Measurements from ENCODE around the gene POLE. TPM values are rescaled to one million over a fixed set of nuclear protein-coding genes. Genes with fewer than 3 reads are reported as not detected.

Gene POLE
- total RNA-seq, 1 donor from 2014 or later: 123 TPM

DNA sequence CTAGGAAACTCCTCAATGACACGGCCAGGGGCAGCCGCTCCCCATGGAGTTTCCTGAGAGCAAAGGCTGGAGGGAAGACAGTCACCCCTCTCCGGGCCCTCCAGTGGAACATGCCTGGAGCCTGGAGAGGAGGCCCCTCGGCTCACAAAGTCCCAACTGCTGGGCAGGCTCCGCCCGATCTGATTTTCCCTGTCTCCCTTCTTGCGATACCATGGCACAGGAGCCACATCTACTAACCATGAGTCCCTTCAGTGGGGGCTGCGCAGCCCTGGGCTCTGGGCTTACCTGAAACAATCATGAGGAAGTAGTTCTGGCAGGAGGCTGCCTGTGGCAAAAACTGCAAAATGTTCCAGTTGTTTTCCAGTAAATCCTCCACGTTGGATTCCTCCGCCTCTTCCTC, 53.2 kb downstream of the POLE start:
- intact Hi-C loops (cut with micrococcal nuclease): no loop called here

DNA sequence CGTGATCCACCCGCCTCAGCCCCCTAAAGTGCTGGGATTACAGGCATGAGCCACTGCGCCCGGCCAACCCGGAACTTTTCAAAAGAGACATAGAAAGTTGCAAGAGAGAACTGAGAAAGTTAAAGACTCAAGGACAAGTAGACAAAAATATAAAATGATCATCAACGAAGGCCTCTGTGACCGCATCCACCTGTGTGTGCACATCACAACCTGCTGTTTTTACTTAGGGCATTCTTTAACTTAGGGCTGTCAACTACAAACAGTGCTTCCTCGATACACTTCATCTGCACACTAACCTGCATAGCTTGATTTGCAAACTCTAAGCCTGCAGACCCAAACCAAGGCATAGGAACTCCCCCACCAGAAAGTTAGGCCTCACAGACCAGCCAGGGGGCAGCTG, 53.7 kb downstream of the POLE start:
- intact Hi-C loops (cut with micrococcal nuclease): no loop called here

DNA sequence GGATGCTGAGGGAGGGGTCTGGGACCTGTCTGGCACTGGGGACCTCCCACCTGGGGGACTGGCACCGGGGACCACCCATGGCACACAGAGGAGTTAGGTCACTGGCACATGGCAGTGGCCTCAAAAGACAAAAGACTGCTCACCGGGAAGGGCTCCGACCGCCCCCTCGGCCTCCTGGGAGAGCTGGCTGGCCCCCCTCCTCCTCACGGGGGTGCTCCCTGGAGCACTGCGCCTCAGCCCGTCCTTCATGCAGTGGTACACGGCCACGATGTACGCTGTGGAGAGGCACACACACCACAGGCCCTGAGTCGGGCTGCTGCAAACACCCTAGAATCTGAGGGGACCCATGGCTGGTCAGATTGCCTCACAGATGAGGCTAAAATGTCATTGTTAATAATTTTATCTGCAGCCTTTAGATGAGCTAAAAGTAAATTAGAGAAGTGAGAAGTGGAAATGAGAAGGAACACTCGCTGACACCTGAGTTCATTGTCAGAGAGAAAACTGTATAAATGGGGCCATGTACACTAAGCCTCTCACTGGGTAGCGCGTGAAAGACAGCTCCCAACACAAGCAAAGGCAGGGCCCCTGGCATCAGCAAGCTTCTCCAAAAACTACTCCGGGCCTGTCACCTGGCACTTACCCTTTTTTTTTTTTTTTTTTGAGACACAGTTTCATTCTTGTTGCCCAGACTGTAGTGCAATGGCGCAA, 54.5 kb downstream of the POLE start:
- intact Hi-C loops (cut with micrococcal nuclease): no loop called here

DNA sequence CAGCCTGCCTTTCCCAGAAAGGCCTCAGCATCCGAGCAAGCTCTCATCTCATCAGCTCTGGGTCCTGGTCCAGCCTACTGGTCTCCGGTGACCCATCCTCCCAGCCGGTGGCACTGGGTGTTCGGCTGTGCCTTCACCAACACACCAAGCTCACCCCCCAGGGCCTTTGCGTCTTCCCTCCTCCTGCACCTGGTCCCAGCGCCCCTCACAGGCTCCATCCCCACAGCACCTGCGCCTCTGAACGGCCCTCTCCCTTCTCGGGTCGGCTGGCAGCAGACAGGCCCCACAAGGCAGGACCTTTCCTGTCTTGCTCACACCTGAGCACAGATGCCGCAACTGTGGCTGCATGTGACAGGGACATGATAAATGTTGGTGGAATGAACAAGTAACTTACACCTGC, 55.5 kb downstream of the POLE start:
- intact Hi-C loops (cut with micrococcal nuclease): no loop called here

DNA sequence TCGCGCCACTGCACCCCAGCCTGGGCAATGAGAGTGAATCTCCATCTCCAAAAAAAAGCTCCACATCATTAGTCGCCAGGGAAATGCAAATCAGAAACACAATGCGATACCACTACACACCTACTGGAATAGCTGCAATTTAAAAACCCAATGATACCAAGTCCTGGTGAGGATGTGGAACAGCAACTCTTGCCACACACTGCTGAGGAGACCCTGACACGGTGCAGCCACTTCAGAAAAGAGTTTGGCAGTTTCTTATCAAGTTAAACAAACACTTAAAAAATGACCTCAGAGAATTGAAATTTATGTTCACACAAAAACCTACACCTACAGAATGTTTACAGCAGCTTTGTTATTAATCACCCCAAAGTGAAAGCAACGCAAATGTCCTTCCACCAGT, 56.5 kb downstream of the POLE start:
- intact Hi-C loops (cut with micrococcal nuclease): no loop called here

DNA sequence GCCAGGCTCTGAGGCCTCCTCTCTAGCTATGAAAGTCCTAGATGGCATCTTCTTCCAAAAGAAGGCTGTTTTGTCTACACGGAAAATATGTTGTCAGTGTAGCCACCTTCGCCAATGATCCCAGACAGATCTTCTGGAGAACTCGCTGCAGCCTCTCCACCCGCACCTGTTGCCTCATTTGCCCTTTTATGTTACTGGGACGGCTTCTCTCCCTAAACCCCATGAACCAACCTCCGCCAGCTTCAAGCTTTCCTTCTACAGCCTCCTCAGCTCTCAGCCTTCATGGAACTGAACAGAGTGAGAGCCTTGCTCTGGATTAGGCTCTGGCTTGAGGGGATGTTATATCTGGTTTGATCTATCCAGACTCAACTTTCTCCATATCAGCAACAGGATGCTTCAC, 57.8 kb downstream of the POLE start:
- intact Hi-C loops (cut with micrococcal nuclease): no loop called here

DNA sequence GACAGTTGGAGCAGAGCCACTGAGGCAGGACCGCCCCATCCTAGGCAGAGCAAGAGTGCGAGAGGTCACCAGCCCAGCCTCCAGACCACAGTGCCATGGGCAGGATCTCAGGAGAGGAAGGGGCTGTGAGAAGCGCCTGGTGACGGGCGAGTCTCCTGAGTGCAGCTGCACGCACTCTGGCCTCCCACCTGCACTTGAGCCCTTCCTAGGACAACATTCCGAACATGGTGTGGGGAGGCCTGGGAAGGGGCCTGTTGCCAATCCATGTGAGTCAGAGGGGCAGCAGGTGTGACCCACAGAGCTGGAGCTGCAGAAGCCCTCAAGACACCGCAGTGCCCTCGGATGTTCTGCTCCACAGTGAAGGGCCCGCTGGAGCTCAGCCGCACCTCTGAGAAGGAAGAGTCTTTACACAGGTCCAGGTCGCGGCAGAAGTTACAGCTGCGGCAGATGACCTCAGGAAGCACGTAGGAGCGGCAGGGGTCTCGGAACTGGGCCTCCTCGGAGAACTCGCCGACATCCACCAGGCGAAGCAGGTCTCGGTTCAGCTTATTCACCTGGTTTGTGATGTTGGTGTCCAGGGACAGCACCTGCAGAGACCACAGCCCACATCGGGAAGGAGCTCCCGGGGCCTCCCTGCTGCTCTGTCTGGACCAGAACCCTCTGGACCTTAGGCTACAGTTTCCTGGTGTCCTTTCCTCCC, 61.3 kb downstream of the POLE start:
- intact Hi-C loops (cut with micrococcal nuclease): no loop called here

DNA sequence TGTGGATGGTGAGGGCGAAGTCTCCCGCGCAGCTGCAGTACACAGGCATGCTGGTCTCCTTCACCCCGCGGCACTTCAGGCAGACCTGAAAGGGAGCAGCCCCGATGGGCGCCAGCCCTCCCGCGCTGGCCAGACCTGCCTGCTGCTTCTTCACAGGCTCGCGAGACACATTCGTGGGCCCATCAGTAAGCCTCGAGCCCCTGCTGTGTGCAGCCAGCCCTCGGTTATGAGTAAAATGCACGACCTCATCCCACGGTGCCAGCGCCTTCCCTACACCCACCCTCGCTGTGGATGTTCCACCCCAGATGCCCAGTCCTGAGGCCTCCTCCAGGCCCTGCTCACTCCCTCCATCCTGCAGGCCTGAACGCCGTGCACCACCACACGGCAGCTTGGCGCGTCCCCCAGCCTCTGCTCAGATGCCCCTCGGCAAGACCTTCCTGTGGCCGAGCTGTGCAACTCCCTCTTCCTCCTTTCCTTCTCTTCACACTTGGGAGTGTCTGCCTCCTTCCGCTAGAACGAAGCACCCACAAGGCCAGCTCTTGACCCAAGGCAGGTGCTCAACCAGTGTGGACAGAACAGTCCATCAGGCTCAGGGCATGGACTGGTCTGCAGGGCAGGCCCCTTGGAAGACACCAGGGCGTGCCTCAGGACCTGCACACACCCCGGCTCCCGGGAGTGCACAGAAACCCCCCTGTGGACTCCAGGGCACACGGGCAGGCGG, 62.1 kb downstream of the POLE start:
- intact Hi-C loops (cut with micrococcal nuclease): no loop called here

DNA sequence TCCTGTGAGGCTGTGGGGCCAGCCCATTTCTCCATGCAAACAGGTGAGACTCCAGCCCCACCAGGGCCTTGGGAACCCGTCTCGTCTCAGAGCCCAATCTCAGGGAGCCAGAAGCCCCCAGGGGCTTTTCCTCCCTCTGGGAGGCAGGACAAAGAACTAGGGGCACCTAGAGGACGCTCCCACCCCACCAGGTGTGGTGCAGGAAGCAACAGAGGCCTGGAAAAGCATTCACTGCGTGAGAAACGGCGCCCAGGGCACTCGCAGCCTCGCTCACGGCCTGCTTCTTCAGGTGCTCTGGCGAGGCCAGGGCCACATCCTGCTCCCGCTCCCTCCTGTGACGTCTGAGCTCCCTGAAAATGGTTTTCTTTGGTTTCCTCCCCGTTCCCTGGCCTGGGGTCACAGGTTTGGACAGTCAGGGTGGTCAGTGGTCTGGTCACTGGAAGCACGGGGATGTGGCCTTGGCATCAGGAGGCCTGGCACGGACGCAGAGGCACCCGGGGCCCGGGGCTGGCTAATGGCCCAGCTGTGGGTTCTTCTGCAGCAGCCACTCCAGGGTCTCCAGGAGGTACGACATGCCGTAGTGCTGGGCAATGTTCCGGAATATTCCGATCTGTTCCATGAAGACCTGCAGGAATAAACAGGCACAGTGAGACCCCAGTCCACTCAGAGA, 62.8 kb downstream of the POLE start:
- intact Hi-C loops (cut with micrococcal nuclease): no loop called here

DNA sequence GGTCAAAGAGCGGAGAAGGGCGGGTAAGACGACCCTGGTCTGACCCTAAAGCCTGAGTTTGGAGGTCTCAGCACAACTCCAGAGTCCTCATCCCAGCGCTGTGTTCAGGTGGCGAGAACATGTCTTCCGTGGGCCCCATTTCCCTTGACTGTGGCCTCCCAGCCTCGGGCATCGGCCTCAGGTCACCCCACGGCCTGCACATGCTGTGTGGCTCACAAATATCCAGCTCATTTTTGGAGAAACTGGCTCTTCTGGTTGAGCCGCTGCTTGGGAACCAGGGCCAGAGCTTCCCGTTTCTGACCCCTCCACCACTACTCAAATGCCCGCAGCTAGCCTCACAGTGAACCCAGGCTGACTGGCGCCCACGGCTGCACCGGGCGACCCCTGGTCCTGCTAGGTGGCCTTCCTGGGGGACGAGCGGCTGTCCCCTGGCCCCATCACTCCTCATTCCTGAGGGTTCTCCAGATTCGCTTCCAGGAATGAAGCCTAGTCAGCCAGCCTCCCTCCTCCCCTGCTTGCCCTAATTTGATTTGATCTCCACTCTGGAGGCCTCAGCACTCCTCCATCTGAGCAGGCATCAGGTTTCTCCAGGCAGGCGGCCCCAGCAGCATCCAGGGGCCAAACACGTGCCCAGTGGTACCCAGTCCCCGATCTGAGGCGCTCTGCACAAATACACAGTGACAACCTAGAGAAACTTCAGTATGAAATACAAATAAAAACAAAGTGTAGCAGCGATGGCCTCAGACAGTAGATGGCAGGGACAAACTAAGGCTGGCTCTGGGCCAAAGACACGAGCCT, 63.9 kb downstream of the POLE start:
- intact Hi-C loops (cut with micrococcal nuclease): no loop called here

DNA sequence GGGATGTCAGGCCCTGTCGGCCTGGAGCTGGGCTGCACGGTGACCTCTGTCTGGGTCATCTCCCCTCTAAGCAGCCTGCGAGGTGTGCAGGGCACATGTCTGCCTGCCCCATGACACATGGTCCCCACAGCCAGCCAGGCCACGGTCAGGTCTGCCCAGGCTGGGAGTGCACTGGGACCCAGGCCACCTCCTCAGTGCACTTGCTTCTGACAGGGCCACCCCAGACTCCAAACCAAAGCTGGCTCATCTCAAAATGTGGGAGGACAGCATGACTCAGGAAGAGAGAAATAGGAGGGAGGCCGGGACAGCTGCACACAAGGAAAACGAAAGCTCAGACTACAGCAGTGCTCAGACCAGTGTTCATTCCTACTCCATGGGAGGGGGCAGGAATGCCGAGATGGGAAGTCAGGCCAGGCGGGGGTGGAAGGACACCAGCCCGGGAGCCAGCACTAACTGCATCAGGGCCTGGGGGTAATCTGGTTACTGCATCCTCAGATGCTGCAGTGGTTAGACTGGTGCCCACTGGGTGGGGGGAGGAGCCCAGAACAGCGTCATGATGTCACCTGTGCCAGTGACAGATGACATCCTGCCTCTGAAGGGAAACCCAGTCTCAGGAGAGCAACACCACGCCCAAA, 64.6 kb downstream of the POLE start:
- intact Hi-C loops (cut with micrococcal nuclease): no loop called here

DNA sequence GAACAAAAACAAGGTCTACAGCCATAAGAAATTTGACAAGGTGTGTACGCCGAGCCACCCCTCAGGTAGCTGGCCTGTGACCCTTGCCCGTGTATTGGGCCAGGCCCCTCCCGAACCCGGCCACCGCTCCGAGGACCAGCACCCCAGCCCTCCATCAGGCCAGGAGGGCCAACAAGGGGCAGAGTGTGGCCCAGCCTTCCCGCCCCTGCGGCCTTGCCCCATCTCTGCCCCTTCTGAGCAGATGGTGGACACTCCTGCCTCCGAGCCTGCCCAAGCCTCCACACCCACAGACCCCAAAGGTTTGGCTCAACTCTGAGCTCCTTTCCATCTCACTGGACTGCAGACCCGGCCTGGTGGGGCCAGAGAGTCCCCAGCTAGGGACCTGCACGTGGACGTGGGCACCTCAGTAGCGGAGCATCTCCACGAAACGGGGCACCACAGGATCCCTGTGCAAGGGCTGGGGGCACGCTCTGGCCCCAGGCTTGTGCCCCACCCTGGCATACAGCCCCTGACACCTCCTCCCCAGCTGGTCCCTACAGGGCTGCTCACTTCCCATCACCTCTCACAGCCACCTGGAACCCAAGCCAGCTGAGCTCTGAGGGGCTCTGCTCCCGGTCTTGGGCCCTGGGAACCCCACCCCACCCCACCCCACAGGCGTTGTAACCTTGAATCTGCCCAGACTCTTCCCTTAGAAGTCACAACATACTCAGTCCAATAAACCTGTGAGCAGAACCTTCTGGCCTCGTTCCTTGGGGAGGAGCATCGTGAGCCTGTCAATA, 65.3 kb downstream of the POLE start:
- intact Hi-C loops (cut with micrococcal nuclease): no loop called here

DNA sequence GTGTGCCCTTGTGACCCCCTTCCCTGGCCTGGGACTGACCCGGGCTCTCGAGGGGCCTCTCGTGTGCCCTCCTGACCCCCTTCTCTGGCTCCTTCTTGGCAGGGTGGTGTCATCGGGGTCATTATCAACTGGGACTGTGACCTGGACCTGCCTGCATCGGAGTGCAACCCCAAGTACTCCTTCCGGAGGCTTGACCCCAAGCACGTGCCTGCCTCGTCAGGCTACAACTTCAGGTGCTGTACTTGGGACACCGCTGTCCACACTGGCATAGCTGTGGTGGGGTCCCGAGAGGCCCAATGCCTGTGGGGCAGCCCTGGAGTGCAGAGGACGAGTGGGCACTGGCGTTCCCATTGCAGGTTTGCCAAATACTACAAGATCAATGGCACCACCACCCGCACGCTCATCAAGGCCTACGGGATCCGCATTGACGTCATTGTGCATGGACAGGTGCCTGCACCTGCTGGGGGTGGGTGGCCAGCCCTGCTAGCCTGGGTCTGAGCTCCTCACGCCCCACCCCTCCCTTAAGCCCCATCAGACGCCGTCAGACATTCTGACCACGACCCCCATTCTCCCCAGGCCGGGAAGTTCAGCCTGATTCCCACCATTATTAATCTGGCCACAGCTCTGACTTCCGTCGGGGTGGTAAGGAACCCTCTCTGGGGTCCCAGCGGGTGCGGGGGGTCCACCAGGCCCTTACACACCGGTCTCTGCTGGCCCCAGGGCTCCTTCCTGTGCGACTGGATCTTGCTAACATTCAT, 66.1 kb downstream of the POLE start:
- intact Hi-C loops (cut with micrococcal nuclease): no loop called here

DNA sequence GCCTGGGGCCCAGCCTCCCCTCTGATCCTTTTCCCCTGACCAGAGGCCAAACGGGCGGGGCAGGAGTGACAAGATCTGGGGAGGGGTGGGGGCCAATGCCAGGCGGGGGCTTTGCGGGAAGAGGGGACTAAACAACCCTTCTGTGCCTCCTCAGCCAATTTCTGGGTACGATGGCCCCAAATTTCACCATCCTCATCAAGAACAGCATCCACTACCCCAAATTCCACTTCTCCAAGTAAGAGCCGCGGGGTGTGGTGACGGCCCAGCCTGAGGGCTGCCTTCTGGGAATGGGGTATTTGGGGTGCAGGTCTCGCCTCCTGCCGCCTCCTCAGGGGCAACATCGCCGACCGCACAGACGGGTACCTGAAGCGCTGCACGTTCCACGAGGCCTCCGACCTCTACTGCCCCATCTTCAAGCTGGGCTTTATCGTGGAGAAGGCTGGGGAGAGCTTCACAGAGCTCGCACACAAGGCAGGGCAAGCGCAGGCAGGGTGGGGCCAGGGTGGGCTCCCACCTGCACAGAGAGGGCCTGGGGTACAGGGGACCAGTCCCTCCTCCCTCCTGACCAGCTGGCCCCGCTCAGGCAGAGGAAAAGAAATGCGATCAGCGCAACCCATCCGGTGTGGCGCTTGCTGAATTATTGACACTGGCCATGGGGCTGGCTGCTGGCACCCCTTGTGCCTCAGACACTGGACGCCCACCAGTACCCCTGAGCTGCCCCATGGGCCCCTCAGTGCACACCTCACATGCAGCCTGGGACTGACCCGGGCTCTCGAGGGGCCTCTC, 66.8 kb downstream of the POLE start:
- intact Hi-C loops (cut with micrococcal nuclease): no loop called here

DNA sequence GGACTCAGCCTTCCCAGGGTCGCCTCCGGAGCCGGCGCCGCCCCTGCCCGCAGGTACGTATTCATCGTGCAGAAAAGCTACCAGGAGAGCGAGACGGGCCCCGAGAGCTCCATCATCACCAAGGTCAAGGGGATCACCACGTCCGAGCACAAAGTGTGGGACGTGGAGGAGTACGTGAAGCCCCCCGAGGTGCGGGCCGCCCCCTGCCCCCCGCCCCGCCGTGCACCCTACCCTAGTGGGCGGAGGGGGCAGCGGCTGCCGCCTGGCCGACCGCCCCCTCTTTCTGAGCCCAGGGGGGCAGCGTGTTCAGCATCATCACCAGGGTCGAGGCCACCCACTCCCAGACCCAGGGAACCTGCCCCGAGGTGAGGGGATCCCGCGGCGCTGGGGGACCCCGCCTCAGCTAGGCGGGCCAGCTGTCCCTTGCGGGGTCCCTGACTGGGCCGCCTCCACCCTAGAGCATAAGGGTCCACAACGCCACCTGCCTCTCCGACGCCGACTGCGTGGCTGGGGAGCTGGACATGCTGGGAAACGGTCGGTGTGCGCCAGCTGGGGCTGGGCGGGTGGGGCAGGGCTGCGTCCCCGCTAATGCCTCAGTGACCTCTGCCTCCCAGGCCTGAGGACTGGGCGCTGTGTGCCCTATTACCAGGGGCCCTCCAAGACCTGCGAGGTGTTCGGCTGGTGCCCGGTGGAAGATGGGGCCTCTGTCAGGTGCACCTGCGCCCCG, 67.6 kb downstream of the POLE start:
- intact Hi-C loops (cut with micrococcal nuclease): no loop called here

DNA sequence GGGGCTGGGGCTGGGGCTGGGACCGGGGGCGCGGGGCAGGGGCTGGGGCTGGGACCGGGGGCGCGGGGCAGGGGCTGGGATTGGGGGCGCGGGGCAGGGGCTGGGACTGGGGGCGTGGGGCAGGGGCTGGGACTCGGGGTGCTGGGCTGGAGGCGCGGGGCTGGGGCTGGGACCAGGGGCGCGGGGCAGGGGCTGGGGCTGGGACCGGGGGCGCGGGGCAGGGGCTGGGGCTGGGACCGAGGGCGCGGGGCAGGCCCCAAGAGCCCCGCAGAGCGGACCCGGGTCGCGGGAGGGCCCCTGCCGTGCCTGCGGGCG, 68.1 kb downstream of the POLE start:
- intact Hi-C loops (cut with micrococcal nuclease): no loop called here

DNA sequence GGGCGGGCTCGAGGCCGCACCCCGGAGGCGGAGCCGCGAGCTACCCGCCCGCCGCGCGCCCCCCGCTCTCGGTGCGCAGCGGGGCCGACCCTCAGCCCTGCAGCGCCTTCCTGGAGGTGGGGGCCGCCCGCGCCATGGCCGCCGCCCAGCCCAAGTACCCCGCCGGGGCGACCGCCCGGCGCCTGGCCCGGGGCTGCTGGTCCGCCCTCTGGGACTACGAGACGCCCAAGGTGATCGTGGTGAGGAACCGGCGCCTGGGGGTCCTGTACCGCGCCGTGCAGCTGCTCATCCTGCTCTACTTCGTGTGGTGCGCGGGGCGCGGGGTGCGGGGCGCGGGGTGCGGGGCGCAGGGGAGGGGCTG, 68.5 kb downstream of the POLE start, which contains the start of gene P2RX2:
Gene P2RX2 (plus strand): TSS at position 94 of the 361 bp plus-strand sequence. CDS start 41 bp downstream, at position 135.
- intact Hi-C loops (cut with micrococcal nuclease): no loop called here

Data from T-helper 1 cell treated with Interleukin-12 subunit alpha and Interleukin-12 subunit beta and Interleukin-4 antibody, amounts not matched to agents 30 ng/mL and 1 ng/mL, for 36 hours (primary cell).